ENCODE results near the gene MKI67. TPM values are rescaled to one million over a fixed set of nuclear protein-coding genes. Genes with fewer than 3 reads are reported as not detected.

The MKI67 gene
- total RNA-seq, 2 donors from 2014 or later = 74.8 to 90.5 TPM

GRCh38 chr10:128056303-128057050 is 69.7 kb downstream of the MKI67 start:
- Histone ChIP-seq H3K4me1 (ENCODE audit: control insufficient read depth, insufficient read depth, low read length) (no peaks in the 10 kb centered on the region), H3K27me3 (ENCODE audit: control insufficient read depth, insufficient read depth, low read length, poor library complexity, severe bottlenecking) (no peaks in the 10 kb centered on the region), H3K36me3 (ENCODE audit: control insufficient read depth, insufficient read depth, low read length) (no peaks in the 10 kb centered on the region), H3K4me3 (ENCODE audit: low read length) (no peak overlapping the region), H3K9ac (ENCODE audit: extremely low read depth, low read length, poor library complexity, severe bottlenecking) (no peak overlapping the region), H3K9me3 (ENCODE audit: control insufficient read depth, low read length) (no peaks in the 10 kb centered on the region), H3K27ac (ENCODE audit: low read depth, low read length) (no peak overlapping the region)
- WGBS, 2 experiments (ENCODE audit: insufficient coverage in 1 of 2, insufficient read length in 1 of 2) = 91 to 94% methylated on average over 13 to 17 of the region's 17 CpGs
- H3K36me3 Mint-ChIP-seq (ENCODE audit: low read depth) = no peaks in the 10 kb centered on the region
- H3K27ac Mint-ChIP-seq = no peak overlapping the region
- H3K4me1 Mint-ChIP-seq = no peaks in the 10 kb centered on the region
- H3K4me3 Mint-ChIP-seq = no peak overlapping the region
- no peaks in the 10 kb centered on the region for H3K9me3 Mint-ChIP-seq
- no peak for TF ChIP-seq CTCF (conservative IDR thresholded peaks at IDR 0.05)
- peaks cover 3% of the 10 kb centered on the region for H3K27me3 Mint-ChIP-seq (ENCODE audit: insufficient read depth)
- no peak for DNase-seq

- no peak overlapping the region for H3K4me3 Mint-ChIP-seq
- no peaks in the 10 kb centered on the region for H3K4me1 ChIP-seq (ENCODE audit: control insufficient read depth, insufficient read depth, low read length)
- H3K27ac Mint-ChIP-seq = no peak overlapping the region
- WGBS, 2 experiments (ENCODE audit: insufficient coverage in 1 of 2, insufficient read length in 1 of 2) = 92 to 95% methylated on average over 25 of the region's 25 CpGs
- DNase-seq = no peak
- H3K27me3 Mint-ChIP-seq (ENCODE audit: insufficient read depth) = no peaks in the 10 kb centered on the region
- H3K9me3 Mint-ChIP-seq = no peaks in the 10 kb centered on the region
- H3K9me3 ChIP-seq (ENCODE audit: control insufficient read depth, low read length) = no peaks in the 10 kb centered on the region
- no peak overlapping the region for H3K9ac ChIP-seq (ENCODE audit: extremely low read depth, low read length, poor library complexity, severe bottlenecking)
- H3K36me3 ChIP-seq (ENCODE audit: control insufficient read depth, insufficient read depth, low read length) = no peaks in the 10 kb centered on the region
- H3K4me1 Mint-ChIP-seq = no peaks in the 10 kb centered on the region
- H3K27ac ChIP-seq (ENCODE audit: low read depth, low read length) = no peak overlapping the region
- no peaks in the 10 kb centered on the region for H3K27me3 ChIP-seq (ENCODE audit: control insufficient read depth, insufficient read depth, low read length, poor library complexity, severe bottlenecking)
- no peak overlapping the region for H3K4me3 ChIP-seq (ENCODE audit: low read length)
- no peaks in the 10 kb centered on the region for H3K36me3 Mint-ChIP-seq (ENCODE audit: low read depth)
- TF ChIP-seq CTCF (conservative IDR thresholded peaks at IDR 0.05) = no peak
These were observed 71.0 kb downstream of the MKI67 start for GRCh38 chr10:128055061-128055868.

- Histone ChIP-seq H3K9me3 (ENCODE audit: control insufficient read depth, low read length) (no peaks in the 10 kb centered on the region), H3K36me3 (ENCODE audit: control insufficient read depth, insufficient read depth, low read length) (no peaks in the 10 kb centered on the region), H3K4me3 (ENCODE audit: low read length) (no peak overlapping the region), H3K27ac (ENCODE audit: low read depth, low read length) (no peak overlapping the region), H3K27me3 (ENCODE audit: control insufficient read depth, insufficient read depth, low read length, poor library complexity, severe bottlenecking) (no peaks in the 10 kb centered on the region), H3K4me1 (ENCODE audit: control insufficient read depth, insufficient read depth, low read length) (no peaks in the 10 kb centered on the region), H3K9ac (ENCODE audit: extremely low read depth, low read length, poor library complexity, severe bottlenecking) (no peak overlapping the region)
- no peaks in the 10 kb centered on the region for H3K4me1 Mint-ChIP-seq
- DNase-seq = no peak
- H3K27me3 Mint-ChIP-seq (ENCODE audit: insufficient read depth) = no peaks in the 10 kb centered on the region
- H3K9me3 Mint-ChIP-seq = no peaks in the 10 kb centered on the region
- H3K27ac Mint-ChIP-seq = no peak overlapping the region
- no peak for TF ChIP-seq CTCF (conservative IDR thresholded peaks at IDR 0.05)
- WGBS, 2 experiments (ENCODE audit: insufficient coverage in 1 of 2, insufficient read length in 1 of 2) = 94 to 98% methylated on average over 7 to 16 of the region's 16 CpGs
- H3K36me3 Mint-ChIP-seq (ENCODE audit: low read depth) = no peaks in the 10 kb centered on the region
- H3K4me3 Mint-ChIP-seq = no peak overlapping the region
These were observed 71.9 kb downstream of the MKI67 start for GRCh38 chr10:128054163-128054970.

All from endodermal cell (in vitro differentiated cells).